KMS-11 (cell line): ENCODE results near the gene TOP3B.

Experiments
- H2AFZ ChIP-seq: fragments of 200-600 bp; sonication (generic); 2 replicates; pipeline ENCODE4 v1.6.1; 2016; ENCODE audit warnings: antibody characterized with exemption, mixed run types, low read depth
- H3K27ac ChIP-seq: fragments of 200-600 bp; sonication (generic); 2 replicates; pipeline ENCODE4 v1.6.1; 2016; ENCODE audit warnings: mild to moderate bottlenecking, mixed run types
- H3K27me3 ChIP-seq: fragments of 200-600 bp; sonication (generic); 2 replicates; pipeline ENCODE4 v1.6.1; 2017; ENCODE audit warnings: mild to moderate bottlenecking, low read depth, mixed run types, moderate library complexity; ENCODE audit not compliant: insufficient read depth
- H3K36me3 ChIP-seq: fragments of 200-600 bp; sonication (generic); 2 replicates; pipeline ENCODE4 v1.6.1; 2017; ENCODE audit warnings: mild to moderate bottlenecking, mixed run types; ENCODE audit not compliant: insufficient read depth
- H3K4me1 ChIP-seq: fragments of 200-600 bp; sonication (generic); 2 replicates; pipeline ENCODE4 v1.6.1; 2016; ENCODE audit warnings: mild to moderate bottlenecking, low read depth, mixed run types; ENCODE audit not compliant: poor library complexity, severe bottlenecking
- H3K4me2 ChIP-seq: fragments of 200-600 bp; sonication (generic); 2 replicates; pipeline ENCODE4 v1.7.0; 2016; ENCODE audit warnings: mild to moderate bottlenecking, mixed run types
- H3K4me3 ChIP-seq: fragments of 200-600 bp; sonication (generic); IDR thresholded peaks from 2 replicates; pipeline ENCODE4 v1.6.1; 2017; ENCODE audit warnings: low read depth, low read length, mixed read lengths; ENCODE audit not compliant: insufficient read depth
- H3K79me2 ChIP-seq: fragments of 200-600 bp; sonication (generic); 2 replicates; pipeline ENCODE4 v1.6.1; 2016; ENCODE audit warnings: low read depth, mixed run types; ENCODE audit not compliant: insufficient read depth
- H3K9ac ChIP-seq: fragments of 200-600 bp; sonication (generic); 2 replicates; pipeline ENCODE4 v1.6.1; 2016; ENCODE audit warnings: mild to moderate bottlenecking, mixed run types
- H4K20me1 ChIP-seq: fragments of 200-600 bp; sonication (generic); 2 replicates; pipeline ENCODE4 v1.6.1; 2016; ENCODE audit warnings: mild to moderate bottlenecking, mixed run types; ENCODE audit not compliant: insufficient read depth
- CTCF ChIP-seq: fragments of 200-600 bp; sonication (generic); conservative IDR thresholded peaks from 2 replicates; pipeline ENCODE4 v1.6.1; 2017; ENCODE audit warnings: low read depth, mild to moderate bottlenecking, antibody characterized with exemption, low read length, moderate library complexity, mixed read lengths

Gene TOP3B

GRCh38 chr22:21946262-21946925 is 36.2 kb downstream of the TOP3B start:
- TF ChIP-seq CTCF: no peak

GRCh38 chr22:21945453-21946261 is 36.9 kb downstream of the TOP3B start:
- H4K20me1 ChIP-seq: no peaks in the 10 kb centered on the region
- H3K27ac ChIP-seq: no peak overlapping the region
- no peak overlapping the region for H2AFZ ChIP-seq
- no peaks in the 10 kb centered on the region for H3K36me3 ChIP-seq
- no peak overlapping the region for H3K4me2 ChIP-seq
- no peak overlapping the region for H3K9ac ChIP-seq
- no peak overlapping the region for H3K4me3 ChIP-seq
- no peaks in the 10 kb centered on the region for H3K79me2 ChIP-seq
- TF ChIP-seq CTCF: no peak
- H3K27me3 ChIP-seq: no peaks in the 10 kb centered on the region
- no peaks in the 10 kb centered on the region for H3K4me1 ChIP-seq

More at GRCh38 chr22:21946262-21946925, 36.2 kb downstream of the TOP3B start:
- Histone ChIP-seq H3K4me3 (no peak overlapping the region), H3K4me2 (no peak overlapping the region), H3K4me1 (no peaks in the 10 kb centered on the region), H4K20me1 (no peaks in the 10 kb centered on the region), H3K27ac (no peak overlapping the region), H3K9ac (no peak overlapping the region), H3K27me3 (no peaks in the 10 kb centered on the region), H3K79me2 (no peaks in the 10 kb centered on the region), H3K36me3 (no peaks in the 10 kb centered on the region), H2AFZ (no peak overlapping the region)

GRCh38 chr22:21944871-21945270 is 37.7 kb downstream of the TOP3B start:
- no peak overlapping the region for H2AFZ ChIP-seq
- no peak overlapping the region for H3K4me3 ChIP-seq
- H3K9ac ChIP-seq: no peak overlapping the region
- no peaks in the 10 kb centered on the region for H4K20me1 ChIP-seq
- no peak for TF ChIP-seq CTCF
- no peak overlapping the region for H3K27ac ChIP-seq
- no peak overlapping the region for H3K4me2 ChIP-seq
- no peaks in the 10 kb centered on the region for H3K36me3 ChIP-seq
- H3K79me2 ChIP-seq: no peaks in the 10 kb centered on the region
- H3K27me3 ChIP-seq: no peaks in the 10 kb centered on the region
- H3K4me1 ChIP-seq: no peaks in the 10 kb centered on the region

GRCh38 chr22:21943571-21944448 is 38.8 kb downstream of the TOP3B start:
- Histone ChIP-seq H3K4me3 (no peak overlapping the region), H3K9ac (no peak overlapping the region), H3K79me2 (no peaks in the 10 kb centered on the region), H3K27me3 (no peaks in the 10 kb centered on the region), H2AFZ (no peak overlapping the region), H3K27ac (no peak overlapping the region), H4K20me1 (no peaks in the 10 kb centered on the region), H3K4me2 (no peak overlapping the region), H3K4me1 (peaks cover 3% of the 10 kb centered on the region), H3K36me3 (no peaks in the 10 kb centered on the region)
- no peak for TF ChIP-seq CTCF
